ENCODE measurements around the gene TF.

TF gene

DNA sequence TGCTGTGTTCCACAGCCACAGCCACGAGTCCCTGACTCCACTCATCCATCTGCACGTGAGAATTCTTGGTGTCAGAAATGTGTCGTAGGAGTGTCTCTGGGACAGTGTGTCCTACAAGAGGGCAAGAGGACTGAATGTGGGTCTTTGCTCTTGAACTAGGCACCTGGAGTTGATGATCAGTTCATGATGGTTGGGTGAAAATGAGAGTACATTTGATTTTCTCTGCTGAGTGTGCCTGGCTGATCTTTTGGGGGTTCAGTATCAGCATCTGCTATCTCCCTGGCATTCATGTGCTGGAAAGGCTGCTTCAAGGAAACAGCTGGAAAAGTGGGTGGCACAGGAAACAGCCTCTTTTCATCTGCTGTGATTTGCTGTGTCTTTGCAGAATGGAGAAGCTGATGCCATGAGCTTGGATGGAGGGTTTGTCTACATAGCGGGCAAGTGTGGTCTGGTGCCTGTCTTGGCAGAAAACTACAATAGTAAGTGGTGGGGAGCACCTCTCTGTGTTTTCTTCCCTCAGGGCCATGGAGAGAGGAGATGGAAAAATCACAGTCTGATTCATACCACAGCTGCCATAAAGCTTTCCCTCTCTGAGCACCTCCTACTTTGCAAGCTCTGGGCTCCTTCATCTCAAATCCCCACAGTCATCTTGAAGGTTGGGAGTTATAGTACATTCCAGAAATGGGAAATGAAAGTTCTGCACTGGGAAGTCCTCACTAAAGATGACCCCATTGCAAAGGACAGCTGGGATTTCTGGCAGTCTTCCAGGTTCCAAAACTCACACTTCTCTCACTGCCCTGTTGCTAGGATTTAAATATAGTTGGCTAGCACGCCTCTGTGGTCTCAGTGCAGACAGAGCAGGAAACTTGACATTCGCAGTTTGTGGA lies 17.8 kb downstream of the TF start:
- Histone ChIP-seq H3K4me1 (ENCODE audit: control insufficient read depth, insufficient read depth, low read length) (no peaks in the 10 kb centered on the region), H3K36me3 (ENCODE audit: control insufficient read depth, insufficient read depth, low read length) (no peaks in the 10 kb centered on the region), H3K27ac (ENCODE audit: insufficient read depth, low read depth, low read length, poor library complexity, severe bottlenecking) (no peak overlapping the region), H3K4me3 (ENCODE audit: insufficient read depth, low read depth, low read length) (no peak overlapping the region), H3K9me3 (ENCODE audit: control insufficient read depth, low read length) (no peaks in the 10 kb centered on the region), H3K27me3 (ENCODE audit: control insufficient read depth, insufficient read depth, low read length, poor library complexity, severe bottlenecking) (no peaks in the 10 kb centered on the region)
- WGBS, 2 experiments = 89 to 92% methylated on average over 6 of the region's 6 CpGs

DNA sequence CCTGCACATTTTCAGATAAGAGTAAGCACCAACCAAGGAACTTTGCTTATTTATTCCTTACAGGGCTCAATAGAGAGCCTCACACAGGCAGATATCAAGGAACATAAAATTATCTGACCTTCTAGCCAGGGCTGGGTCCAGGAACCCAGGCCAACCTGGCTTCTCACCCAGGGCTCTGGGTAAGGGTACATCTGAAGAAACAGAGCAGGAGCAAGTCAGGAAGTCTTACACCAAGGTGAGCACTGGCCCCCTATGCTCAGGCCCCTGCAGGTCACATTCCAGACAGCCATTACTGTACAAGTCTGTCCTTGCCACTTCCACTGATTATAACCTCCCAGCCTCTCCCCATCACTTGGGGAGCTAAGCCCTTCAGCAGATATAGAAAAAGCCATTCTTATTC lies 19.1 kb downstream of the TF start:
- H3K4me1 ChIP-seq (ENCODE audit: control insufficient read depth, insufficient read depth, low read length) = no peaks in the 10 kb centered on the region
- H3K4me3 ChIP-seq (ENCODE audit: insufficient read depth, low read depth, low read length) = no peak overlapping the region
- no peaks in the 10 kb centered on the region for H3K27me3 ChIP-seq (ENCODE audit: control insufficient read depth, insufficient read depth, low read length, poor library complexity, severe bottlenecking)
- H3K36me3 ChIP-seq (ENCODE audit: control insufficient read depth, insufficient read depth, low read length) = no peaks in the 10 kb centered on the region
- no peaks in the 10 kb centered on the region for H3K9me3 ChIP-seq (ENCODE audit: control insufficient read depth, low read length)
- no peak overlapping the region for H3K27ac ChIP-seq (ENCODE audit: insufficient read depth, low read depth, low read length, poor library complexity, severe bottlenecking)

DNA sequence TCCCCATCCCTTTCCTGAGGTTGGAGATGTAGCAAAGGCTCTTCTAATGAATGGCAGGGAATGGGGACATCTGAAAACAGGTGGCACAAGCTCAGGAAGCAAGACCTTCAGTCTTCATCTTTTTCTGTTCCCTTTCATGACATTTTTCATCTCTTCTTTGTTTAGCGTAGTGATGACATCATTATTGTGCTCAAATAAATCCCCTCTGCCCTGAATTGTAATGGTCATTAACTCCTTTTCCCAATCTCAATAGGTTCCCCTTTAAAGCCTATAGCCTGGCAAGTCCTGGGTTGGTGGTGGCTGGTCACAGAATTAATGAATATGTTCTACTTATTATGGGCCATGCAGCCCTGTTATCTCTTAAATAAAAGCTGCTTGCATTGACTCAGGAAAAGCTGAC lies 21.4 kb downstream of the TF start:
- Histone ChIP-seq H3K36me3 (ENCODE audit: control insufficient read depth, insufficient read depth, low read length) (no peaks in the 10 kb centered on the region), H3K9me3 (ENCODE audit: control insufficient read depth, low read length) (no peaks in the 10 kb centered on the region), H3K27me3 (ENCODE audit: control insufficient read depth, insufficient read depth, low read length, poor library complexity, severe bottlenecking) (no peaks in the 10 kb centered on the region), H3K4me3 (ENCODE audit: insufficient read depth, low read depth, low read length) (no peak overlapping the region), H3K27ac (ENCODE audit: insufficient read depth, low read depth, low read length, poor library complexity, severe bottlenecking) (no peak overlapping the region), H3K4me1 (ENCODE audit: control insufficient read depth, insufficient read depth, low read length) (no peaks in the 10 kb centered on the region)
- WGBS, 2 experiments = 94 to 100% methylated on average over 1 of the region's 1 CpG

DNA sequence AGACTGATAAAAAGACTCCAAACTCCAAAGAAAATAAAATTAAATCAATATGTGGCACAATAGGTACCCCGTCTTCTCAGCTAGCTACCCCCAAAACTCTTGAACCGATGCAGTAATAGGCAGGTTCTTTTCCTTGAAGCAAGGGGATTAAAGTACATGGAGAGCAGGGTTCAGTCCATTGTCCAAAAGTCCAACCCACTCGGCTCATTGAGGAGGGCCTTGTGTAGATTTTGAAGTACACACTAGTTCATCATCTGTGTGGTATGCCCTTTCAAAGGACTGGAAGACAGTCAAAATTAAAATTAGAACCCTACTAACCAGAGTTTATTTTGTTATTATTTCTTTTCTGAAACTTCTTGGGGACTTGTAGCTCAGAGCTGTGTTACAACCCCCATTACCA lies 23.3 kb downstream of the TF start:
- Histone ChIP-seq H3K9me3 (ENCODE audit: control insufficient read depth, low read length) (no peaks in the 10 kb centered on the region), H3K27me3 (ENCODE audit: control insufficient read depth, insufficient read depth, low read length, poor library complexity, severe bottlenecking) (no peaks in the 10 kb centered on the region), H3K4me3 (ENCODE audit: insufficient read depth, low read depth, low read length) (no peak overlapping the region), H3K36me3 (ENCODE audit: control insufficient read depth, insufficient read depth, low read length) (no peaks in the 10 kb centered on the region), H3K4me1 (ENCODE audit: control insufficient read depth, insufficient read depth, low read length) (no peaks in the 10 kb centered on the region), H3K27ac (ENCODE audit: insufficient read depth, low read depth, low read length, poor library complexity, severe bottlenecking) (no peak overlapping the region)
- 92 to 95% methylated on average over 3 of the region's 3 CpGs for WGBS, 2 experiments

DNA sequence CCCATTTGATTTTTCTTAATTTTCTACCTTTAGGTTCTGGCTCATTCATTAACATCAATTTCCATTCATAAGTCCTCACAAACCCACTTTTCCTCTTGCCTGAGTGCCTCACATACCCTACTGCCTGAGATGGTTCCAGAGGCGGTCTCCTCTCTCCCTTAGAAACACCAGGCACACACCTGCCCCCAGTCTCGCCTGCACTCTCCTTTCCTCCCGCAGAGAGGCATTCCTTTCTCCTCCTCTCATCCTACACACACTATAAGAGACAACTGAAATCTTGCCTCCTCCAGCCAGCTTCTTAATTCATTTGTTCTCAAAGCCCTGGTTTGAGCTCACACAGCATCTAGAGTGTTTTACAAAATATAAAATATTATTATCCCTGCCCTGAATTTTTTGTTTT lies 27.5 kb downstream of the TF start:
- no peaks in the 10 kb centered on the region for H3K27me3 ChIP-seq (ENCODE audit: control insufficient read depth, insufficient read depth, low read length, poor library complexity, severe bottlenecking)
- 66 to 69% methylated on average over 3 of the region's 3 CpGs for WGBS, 2 experiments
- H3K4me3 ChIP-seq (ENCODE audit: insufficient read depth, low read depth, low read length) = no peak overlapping the region
- H3K9me3 ChIP-seq (ENCODE audit: control insufficient read depth, low read length) = no peaks in the 10 kb centered on the region
- no peak overlapping the region for H3K27ac ChIP-seq (ENCODE audit: insufficient read depth, low read depth, low read length, poor library complexity, severe bottlenecking)
- no peaks in the 10 kb centered on the region for H3K36me3 ChIP-seq (ENCODE audit: control insufficient read depth, insufficient read depth, low read length)
- H3K4me1 ChIP-seq (ENCODE audit: control insufficient read depth, insufficient read depth, low read length) = no peaks in the 10 kb centered on the region

DNA sequence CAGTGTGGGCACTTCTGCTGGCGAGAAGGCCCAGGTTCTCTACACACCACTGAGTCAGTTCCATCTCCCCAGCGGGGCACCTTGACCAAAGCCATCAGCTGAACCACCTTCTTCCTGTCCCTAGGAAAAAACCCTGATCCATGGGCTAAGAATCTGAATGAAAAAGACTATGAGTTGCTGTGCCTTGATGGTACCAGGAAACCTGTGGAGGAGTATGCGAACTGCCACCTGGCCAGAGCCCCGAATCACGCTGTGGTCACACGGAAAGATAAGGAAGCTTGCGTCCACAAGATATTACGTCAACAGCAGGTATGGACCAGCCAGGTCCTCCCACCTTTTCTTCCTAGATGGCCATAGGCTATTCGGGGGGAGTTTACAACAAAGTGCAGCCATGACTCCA lies 29.1 kb downstream of the TF start:
- Histone ChIP-seq H3K27me3 (ENCODE audit: control insufficient read depth, insufficient read depth, low read length, poor library complexity, severe bottlenecking) (no peaks in the 10 kb centered on the region), H3K9me3 (ENCODE audit: control insufficient read depth, low read length) (no peaks in the 10 kb centered on the region), H3K36me3 (ENCODE audit: control insufficient read depth, insufficient read depth, low read length) (no peaks in the 10 kb centered on the region), H3K4me1 (ENCODE audit: control insufficient read depth, insufficient read depth, low read length) (no peaks in the 10 kb centered on the region), H3K27ac (ENCODE audit: insufficient read depth, low read depth, low read length, poor library complexity, severe bottlenecking) (no peak overlapping the region), H3K4me3 (ENCODE audit: insufficient read depth, low read depth, low read length) (no peak overlapping the region)
- 95 to 97% methylated on average over 9 of the region's 9 CpGs for WGBS, 2 experiments

DNA sequence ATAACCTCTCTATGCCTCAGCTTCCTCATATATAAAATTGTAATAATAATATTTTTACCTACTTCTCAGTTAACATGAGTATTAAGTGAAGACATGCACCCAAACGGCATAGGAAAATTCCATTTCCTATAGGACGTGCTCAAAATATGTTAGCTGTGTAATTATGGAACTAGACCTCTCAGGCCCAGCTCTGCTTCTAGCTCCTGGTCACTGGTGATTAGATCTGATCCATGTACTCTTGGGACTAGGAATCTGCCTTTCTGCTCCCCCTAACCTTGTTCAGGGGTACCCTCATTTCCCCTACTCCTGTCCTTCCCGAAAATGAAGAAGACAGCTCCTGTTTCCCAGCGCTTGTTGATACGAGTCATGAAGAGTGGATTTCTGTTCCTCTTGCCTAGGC lies 29.6 kb downstream of the TF start:
- Histone ChIP-seq H3K9me3 (ENCODE audit: control insufficient read depth, low read length) (no peaks in the 10 kb centered on the region), H3K4me3 (ENCODE audit: insufficient read depth, low read depth, low read length) (no peak overlapping the region), H3K27me3 (ENCODE audit: control insufficient read depth, insufficient read depth, low read length, poor library complexity, severe bottlenecking) (no peaks in the 10 kb centered on the region), H3K27ac (ENCODE audit: insufficient read depth, low read depth, low read length, poor library complexity, severe bottlenecking) (no peak overlapping the region), H3K4me1 (ENCODE audit: control insufficient read depth, insufficient read depth, low read length) (no peaks in the 10 kb centered on the region), H3K36me3 (ENCODE audit: control insufficient read depth, insufficient read depth, low read length) (no peaks in the 10 kb centered on the region)
- 89 to 96% methylated on average over 5 of the region's 5 CpGs for WGBS, 2 experiments

DNA sequence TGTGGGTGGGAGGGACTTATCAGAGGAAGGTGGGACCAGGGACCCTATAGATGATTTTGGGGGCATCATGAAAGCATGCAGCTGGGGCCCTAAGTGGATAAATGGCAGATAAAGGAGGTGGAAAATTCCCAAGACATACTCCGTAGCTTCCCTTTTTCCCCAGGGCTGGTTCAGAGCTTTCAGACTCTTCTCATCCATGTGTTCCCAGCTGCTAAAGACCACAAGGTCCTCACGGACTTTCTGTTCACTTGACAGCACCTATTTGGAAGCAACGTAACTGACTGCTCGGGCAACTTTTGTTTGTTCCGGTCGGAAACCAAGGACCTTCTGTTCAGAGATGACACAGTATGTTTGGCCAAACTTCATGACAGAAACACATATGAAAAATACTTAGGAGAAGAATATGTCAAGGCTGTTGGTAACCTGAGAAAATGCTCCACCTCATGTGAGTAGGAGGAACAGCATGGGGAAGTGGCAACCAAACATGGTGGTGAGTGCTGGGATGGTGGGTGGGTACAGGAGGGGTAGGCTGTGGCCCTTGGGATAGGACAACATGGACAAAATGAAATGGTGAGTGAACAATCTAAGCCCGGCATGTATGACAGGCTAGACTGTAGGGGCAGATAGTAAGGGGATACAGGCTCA lies 30.7 kb downstream of the TF start:
- 94 to 96% methylated on average over 7 of the region's 7 CpGs for WGBS, 2 experiments
- H3K36me3 ChIP-seq (ENCODE audit: control insufficient read depth, insufficient read depth, low read length) = no peaks in the 10 kb centered on the region
- no peak overlapping the region for H3K4me3 ChIP-seq (ENCODE audit: insufficient read depth, low read depth, low read length)
- H3K9me3 ChIP-seq (ENCODE audit: control insufficient read depth, low read length) = no peaks in the 10 kb centered on the region
- no peaks in the 10 kb centered on the region for H3K27me3 ChIP-seq (ENCODE audit: control insufficient read depth, insufficient read depth, low read length, poor library complexity, severe bottlenecking)
- no peaks in the 10 kb centered on the region for H3K4me1 ChIP-seq (ENCODE audit: control insufficient read depth, insufficient read depth, low read length)
- no peak overlapping the region for H3K27ac ChIP-seq (ENCODE audit: insufficient read depth, low read depth, low read length, poor library complexity, severe bottlenecking)

DNA sequence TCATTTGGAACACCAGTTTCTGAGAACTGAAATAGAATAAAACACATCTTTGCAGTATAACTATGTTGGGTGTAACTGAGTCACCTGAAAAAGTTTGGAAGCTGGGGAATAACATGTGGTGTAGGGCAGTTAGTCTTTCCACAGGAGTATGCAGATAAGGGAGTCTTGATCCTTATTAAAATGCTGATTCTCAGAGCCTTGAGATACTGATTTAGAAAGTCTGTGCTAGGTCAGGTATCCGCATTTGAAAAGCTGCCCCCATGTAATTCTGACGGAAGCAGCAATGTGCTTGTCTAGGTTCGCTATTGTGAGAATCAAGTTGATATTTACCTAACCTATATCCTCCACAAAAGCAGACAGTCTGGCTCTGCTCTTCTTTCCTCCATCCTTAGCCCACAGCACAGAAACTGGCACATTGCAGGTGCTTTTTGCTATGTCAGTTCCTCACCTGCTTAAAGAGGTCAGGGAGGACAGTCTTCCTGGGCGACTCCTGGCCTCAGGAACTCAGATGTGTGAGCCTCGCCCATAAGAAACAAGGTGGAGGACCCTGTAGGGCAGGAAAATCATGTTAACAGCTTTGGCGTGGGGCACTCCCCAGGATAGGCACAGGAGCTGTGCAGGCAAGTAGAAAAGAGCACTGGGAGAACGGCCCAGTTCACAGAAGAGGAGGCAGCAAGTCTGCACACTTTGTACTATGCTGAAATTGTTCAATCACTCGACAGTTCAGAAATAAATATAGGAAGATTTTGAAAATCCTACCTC lies 31.8 kb downstream of the TF start:
- no peak overlapping the region for H3K4me3 ChIP-seq (ENCODE audit: insufficient read depth, low read depth, low read length)
- H3K9me3 ChIP-seq (ENCODE audit: control insufficient read depth, low read length) = no peaks in the 10 kb centered on the region
- WGBS, 2 experiments = 77 to 83% methylated on average over 8 of the region's 8 CpGs
- no peaks in the 10 kb centered on the region for H3K4me1 ChIP-seq (ENCODE audit: control insufficient read depth, insufficient read depth, low read length)
- no peaks in the 10 kb centered on the region for H3K36me3 ChIP-seq (ENCODE audit: control insufficient read depth, insufficient read depth, low read length)
- no peak overlapping the region for H3K27ac ChIP-seq (ENCODE audit: insufficient read depth, low read depth, low read length, poor library complexity, severe bottlenecking)
- no peaks in the 10 kb centered on the region for H3K27me3 ChIP-seq (ENCODE audit: control insufficient read depth, insufficient read depth, low read length, poor library complexity, severe bottlenecking)

DNA sequence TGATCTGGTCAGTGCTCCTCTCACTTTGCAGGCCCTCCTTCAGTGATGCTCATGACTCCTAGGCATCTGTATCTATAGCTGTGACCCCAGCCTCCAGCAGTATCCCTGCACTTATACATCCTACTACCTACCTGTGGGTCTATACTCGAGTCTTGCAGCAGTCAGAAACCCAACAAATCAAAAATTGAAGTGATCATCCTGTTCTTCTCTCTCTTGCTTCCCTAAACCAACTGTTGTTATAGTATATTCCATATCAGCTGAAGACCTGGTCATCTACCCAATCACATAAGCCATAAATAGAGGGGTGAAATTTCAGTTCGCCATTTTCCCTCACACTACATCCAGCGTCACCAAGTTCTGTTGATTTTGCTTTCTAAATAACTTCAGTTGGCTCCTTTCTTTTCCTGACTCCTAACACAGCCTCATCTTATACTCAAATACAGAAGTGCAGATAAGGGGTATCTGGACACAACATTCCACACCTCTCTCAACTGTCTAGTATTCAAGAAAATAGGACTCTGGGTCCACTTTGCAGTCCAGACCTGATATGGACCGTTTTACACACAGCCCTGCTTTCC lies 33.5 kb downstream of the TF start:
- H3K9me3 ChIP-seq (ENCODE audit: control insufficient read depth, low read length) = no peaks in the 10 kb centered on the region
- no peaks in the 10 kb centered on the region for H3K4me1 ChIP-seq (ENCODE audit: control insufficient read depth, insufficient read depth, low read length)
- WGBS, 2 experiments = 64 to 67% methylated on average over 4 of the region's 4 CpGs
- no peak overlapping the region for H3K4me3 ChIP-seq (ENCODE audit: insufficient read depth, low read depth, low read length)
- no peaks in the 10 kb centered on the region for H3K36me3 ChIP-seq (ENCODE audit: control insufficient read depth, insufficient read depth, low read length)
- no peak overlapping the region for H3K27ac ChIP-seq (ENCODE audit: insufficient read depth, low read depth, low read length, poor library complexity, severe bottlenecking)
- no peaks in the 10 kb centered on the region for H3K27me3 ChIP-seq (ENCODE audit: control insufficient read depth, insufficient read depth, low read length, poor library complexity, severe bottlenecking)
